Transverse colon (tissue), 4 donors: ENCODE measurements around the gene ECEL1. TPM values are rescaled to one million over a fixed set of nuclear protein-coding genes. Genes with fewer than 3 reads are reported as not detected.

Experiments
- DNase-seq: peaks from one replicate; pipeline ENCODE4 v3.0.0-alpha.2; 2019
- H3K27ac ChIP-seq, 4 donors: fragments of 200-600 bp; sonication (generic); 2 replicates each; pipeline ENCODE4 v1.5.1; 2016 to 2018; ENCODE audit warnings: inconsistent platforms in 4 of 4
- H3K27me3 ChIP-seq: fragments of 200-600 bp; sonication (generic); 2 replicates; pipeline ENCODE4 v1.5.1; 2017; ENCODE audit warnings: inconsistent platforms
- H3K36me3 ChIP-seq, 4 donors: fragments of 200-600 bp; sonication (generic); 2 replicates each; pipeline ENCODE4 v1.5.1; 2017 to 2019; ENCODE audit warnings: inconsistent platforms in 4 of 4
- H3K4me1 ChIP-seq, 4 donors: fragments of 200-600 bp; sonication (generic); 2 replicates each; pipeline ENCODE4 v1.5.1; 2017 to 2020; ENCODE audit warnings: inconsistent platforms in 4 of 4
- H3K4me3 ChIP-seq, 4 donors: fragments of 200-600 bp; sonication (generic); 1 replicate in 1 of 4; 2 replicates in 3 of 4; pipeline versions ENCODE4 v1.5.1 to v1.6.1; 2017 to 2019; ENCODE audit warnings: inconsistent platforms in 4 of 4
- H3K9me3 ChIP-seq, 2 donors: fragments of 200-600 bp; sonication (generic); 2 replicates each; pipeline ENCODE4 v1.5.1; 2017 to 2019; ENCODE audit warnings: inconsistent platforms in 2 of 2
- EP300 ChIP-seq: sonication (generic); formaldehyde crosslinking; IDR thresholded peaks from one replicate; pipeline ENCODE4 v1.6.1; 2017; ENCODE audit warnings: antibody characterized with exemption, low read depth
- POLR2A ChIP-seq: fragments of 450-650 bp; IDR thresholded peaks from one replicate; pipeline ENCODE4 v1.6.1; 2016; ENCODE audit warnings: antibody characterized with exemption, mild to moderate bottlenecking, moderate library complexity
- POLR2AphosphoS5 ChIP-seq, 3 donors: sonication (generic); formaldehyde crosslinking; IDR thresholded peaks; one replicate each; pipeline ENCODE4 v1.6.1; 2016; ENCODE audit warnings: antibody characterized with exemption in 3 of 3
- WGBS, 2 donors: methylation state at CpG; one replicate each; pipeline ENCODE4 v1.1.5; 2018; ENCODE audit warnings: low coverage in 1 of 2; 5-methylcytosine and 5-hydroxymethylcytosine counted together
- in situ Hi-C, 4 donors: fragments of 200-750 bp; cut with MboI; loops; one replicate each; pipeline versions ENCODE4 v1.15.0 to v1.15.1; 2017; ENCODE audit warnings: low sequenced_read_pairs in 3 of 4, low pct_ligation_motif_present in 1 of 4, low pct_unique_long_range_greater_than_20kb in 1 of 4
- intact Hi-C: fragments of 100-400 bp; cut with DNase I; formaldehyde crosslinking; loops from one replicate; pipeline ENCODE4 v1.15.1; 2023; ENCODE audit warnings: low total_unique reads
- total RNA-seq, 4 donors: library from RNA; depleted of rRNA; stranded (reverse); fragments of >200 nt; gene quantifications; one replicate each; pipeline ENCODE4 v1.1.0, GENCODE V29; 2016
- TF ChIP-seq, protein P1 (sequence below), 5 experiments: fragments of 200-600 bp in 3 of 5; fragments of 450-650 bp in 2 of 5; sonication (generic) in 3 of 5; IDR thresholded peaks; 1 replicate in 2 of 5; 2 replicates in 3 of 5; pipeline ENCODE4 v1.5.1; 2016 to 2017; ENCODE audit warnings: antibody characterized with exemption in 5 of 5, inconsistent platforms in 3 of 5, mild to moderate bottlenecking in 2 of 5, moderate library complexity in 1 of 5

The ECEL1 gene
- total RNA-seq, 4 donors from 2014 or later, result not detected

DNA sequence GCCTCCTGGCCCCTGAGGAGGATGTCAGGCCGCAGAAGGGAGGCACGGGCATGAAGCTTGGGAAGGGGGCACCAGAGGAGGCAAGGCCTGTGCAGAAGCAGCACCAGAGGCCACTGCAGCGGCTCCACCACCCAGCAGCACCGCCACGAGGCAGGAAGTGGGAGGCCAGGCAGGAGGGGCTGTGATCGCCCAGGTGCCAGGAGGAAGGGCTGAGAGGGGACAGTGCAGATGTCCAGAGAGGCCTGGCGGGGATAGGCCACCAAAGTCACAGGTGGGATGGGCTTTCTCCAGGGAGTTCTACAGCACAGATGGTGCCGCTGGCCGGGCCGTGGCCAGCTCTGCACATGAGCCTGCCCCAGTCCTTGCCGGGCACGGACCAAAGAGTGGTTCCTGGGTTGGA is 37.7 kb downstream of the ECEL1 start:
- DNase-seq, result no peak
- Histone ChIP-seq H3K27ac (no peak overlapping the region), H3K4me1 (no peaks in the 10 kb centered on the region), H3K9me3 (no peaks in the 10 kb centered on the region), H3K27me3 (no peaks in the 10 kb centered on the region), H3K4me3 (no peak overlapping the region), H3K36me3 (no peaks in the 10 kb centered on the region)
- TF ChIP-seq POLR2AphosphoS5 (IDR thresholded peaks at IDR 0.05) (no peak), EP300 (no peak), POLR2A (no peak)
- TF ChIP-seq, protein P1, sequence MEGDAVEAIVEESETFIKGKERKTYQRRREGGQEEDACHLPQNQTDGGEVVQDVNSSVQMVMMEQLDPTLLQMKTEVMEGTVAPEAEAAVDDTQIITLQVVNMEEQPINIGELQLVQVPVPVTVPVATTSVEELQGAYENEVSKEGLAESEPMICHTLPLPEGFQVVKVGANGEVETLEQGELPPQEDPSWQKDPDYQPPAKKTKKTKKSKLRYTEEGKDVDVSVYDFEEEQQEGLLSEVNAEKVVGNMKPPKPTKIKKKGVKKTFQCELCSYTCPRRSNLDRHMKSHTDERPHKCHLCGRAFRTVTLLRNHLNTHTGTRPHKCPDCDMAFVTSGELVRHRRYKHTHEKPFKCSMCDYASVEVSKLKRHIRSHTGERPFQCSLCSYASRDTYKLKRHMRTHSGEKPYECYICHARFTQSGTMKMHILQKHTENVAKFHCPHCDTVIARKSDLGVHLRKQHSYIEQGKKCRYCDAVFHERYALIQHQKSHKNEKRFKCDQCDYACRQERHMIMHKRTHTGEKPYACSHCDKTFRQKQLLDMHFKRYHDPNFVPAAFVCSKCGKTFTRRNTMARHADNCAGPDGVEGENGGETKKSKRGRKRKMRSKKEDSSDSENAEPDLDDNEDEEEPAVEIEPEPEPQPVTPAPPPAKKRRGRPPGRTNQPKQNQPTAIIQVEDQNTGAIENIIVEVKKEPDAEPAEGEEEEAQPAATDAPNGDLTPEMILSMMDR (IDR thresholded peaks at IDR 0.05), result no peak
- in situ Hi-C loops, result loop anchor here in 1 of 4 donors (25.0 kb wide), 1 partner anchor 538 kb away; no protein-coding TSS in a partner anchor
- WGBS, 2 donors, result 67 to 80% methylated on average over 3 to 12 of the region's 12 CpGs
- intact Hi-C loops, result no loop called here

DNA sequence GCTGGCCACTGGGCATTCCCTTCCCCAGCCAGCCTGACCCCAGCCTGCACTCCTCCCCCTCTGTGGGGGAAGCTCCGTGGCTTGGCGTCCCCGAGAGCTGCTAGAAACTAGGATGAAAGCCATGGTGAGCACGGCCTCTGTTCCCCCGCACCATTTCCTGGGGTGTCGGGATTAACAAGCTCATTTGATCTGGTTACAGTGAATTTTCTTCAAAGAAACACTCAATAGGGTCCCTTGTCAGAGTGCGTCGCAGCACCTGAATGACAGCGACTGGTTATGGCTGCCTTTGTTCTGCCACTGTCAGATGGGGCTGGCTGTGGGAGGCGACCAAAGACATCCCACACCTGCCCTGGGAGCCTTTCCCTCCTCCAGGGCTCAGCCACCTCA is 39.3 kb downstream of the ECEL1 start:
- intact Hi-C loops, result no loop called here
- in situ Hi-C loops, result loop anchor here in 1 of 4 donors (25.0 kb wide), 1 partner anchor 536 kb away; no protein-coding TSS in a partner anchor
- Histone ChIP-seq H3K36me3 (no peaks in the 10 kb centered on the region), H3K27me3 (no peaks in the 10 kb centered on the region), H3K4me3 (no peak overlapping the region), H3K27ac (no peak overlapping the region), H3K4me1 (no peaks in the 10 kb centered on the region), H3K9me3 (no peaks in the 10 kb centered on the region)
- no peak for TF ChIP-seq POLR2AphosphoS5 (IDR thresholded peaks at IDR 0.05)
- no peak for TF ChIP-seq POLR2A
- no peak for TF ChIP-seq EP300
- TF ChIP-seq, protein P1 (IDR thresholded peaks at IDR 0.05), result no peak
- no peak for DNase-seq
- 80 to 85% methylated on average over 3 to 8 of the region's 10 CpGs for WGBS, 2 donors

DNA sequence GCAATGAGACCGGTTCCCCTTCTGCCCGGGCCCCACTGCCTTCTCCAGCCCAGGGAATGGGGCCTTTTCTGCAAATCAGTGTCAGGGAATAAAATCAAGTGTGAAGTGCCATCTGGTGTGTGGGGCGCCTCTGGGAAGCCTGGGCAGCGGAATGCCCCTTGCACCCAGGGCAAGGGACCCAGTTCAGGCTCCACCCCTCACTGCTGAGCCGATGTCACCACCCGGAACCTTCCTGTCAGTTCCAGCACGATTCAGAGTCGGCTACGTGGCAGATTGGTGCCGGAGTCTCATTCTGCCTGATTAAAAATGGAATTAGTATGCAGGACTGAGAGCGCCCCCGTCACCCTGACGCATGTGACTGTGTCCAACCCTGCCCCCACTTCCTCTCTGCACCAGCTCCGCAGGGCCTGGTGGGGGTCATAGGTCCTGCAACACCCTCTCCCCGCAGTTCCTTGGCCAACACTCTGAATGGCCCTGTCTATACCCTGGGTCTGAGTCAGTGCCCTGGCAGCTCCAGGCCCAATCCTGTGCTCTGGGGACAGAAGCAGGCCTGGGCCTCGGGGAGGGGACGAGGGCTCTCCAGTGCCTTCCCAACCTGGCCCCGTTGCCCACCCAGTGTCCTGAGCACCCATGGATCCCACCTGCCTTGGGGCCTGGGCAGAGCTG is 39.9 kb downstream of the ECEL1 start:
- in situ Hi-C loops, result loop anchor here in 1 of 4 donors (25.0 kb wide), 1 partner anchor 535 kb away; no protein-coding TSS in a partner anchor
- WGBS, 2 donors, result 75% methylated on average over 18 of the region's 18 CpGs; no CpG with 5 or more reads in 1 of the 2 donors

DNA sequence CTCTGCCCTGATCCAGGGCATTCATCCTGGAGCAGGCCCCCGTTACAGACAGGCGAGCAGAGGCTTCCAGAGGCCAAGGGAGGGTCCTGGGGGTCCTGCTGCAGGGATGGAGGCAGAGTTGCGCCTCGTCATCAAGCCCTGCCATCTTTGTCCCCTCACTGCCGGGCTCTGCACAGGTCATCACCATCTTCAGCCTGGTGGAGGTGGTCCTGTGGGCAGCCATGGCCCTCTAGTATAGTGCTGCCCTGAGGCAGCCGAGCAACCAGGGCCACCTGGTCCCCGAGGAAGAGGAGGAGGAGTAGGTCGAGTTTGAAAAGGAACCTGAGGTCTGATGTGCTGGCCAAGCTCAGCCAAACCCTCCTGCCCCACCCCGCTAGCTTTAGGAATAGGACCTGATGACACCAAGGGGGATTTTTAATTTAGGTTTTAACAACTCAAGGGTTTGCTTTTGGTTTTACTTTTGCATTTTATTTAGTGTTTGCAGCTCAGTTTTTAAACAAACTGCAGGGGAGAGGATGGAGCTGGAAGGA is 40.5 kb downstream of the ECEL1 start:
- intact Hi-C loops, result no loop called here

More for the DNA sequence above, 39.9 kb downstream of the ECEL1 start:
- no peaks in the 10 kb centered on the region for H3K9me3 ChIP-seq
- TF ChIP-seq, protein P1 (IDR thresholded peaks at IDR 0.05), result no peak
- TF ChIP-seq POLR2A, result no peak
- no peak for TF ChIP-seq EP300
- no peak for TF ChIP-seq POLR2AphosphoS5 (IDR thresholded peaks at IDR 0.05)
- intact Hi-C loops, result no loop called here
- H3K36me3 ChIP-seq, result no peaks in the 10 kb centered on the region
- DNase-seq, result no peak
- no peaks in the 10 kb centered on the region for H3K27me3 ChIP-seq
- H3K4me1 ChIP-seq, result no peaks in the 10 kb centered on the region
- no peak overlapping the region for H3K27ac ChIP-seq
- H3K4me3 ChIP-seq, result no peak overlapping the region

More for the DNA sequence above, 40.5 kb downstream of the ECEL1 start:
- 74% methylated on average over 9 of the region's 9 CpGs; no CpG with 5 or more reads in 1 of the 2 donors for WGBS, 2 donors
- no peaks in the 10 kb centered on the region for H3K9me3 ChIP-seq
- in situ Hi-C loops, result loop anchor here in 1 of 4 donors (25.0 kb wide), 1 partner anchor 535 kb away; no protein-coding TSS in a partner anchor
- no peak overlapping the region for H3K27ac ChIP-seq
- no peaks in the 10 kb centered on the region for H3K4me1 ChIP-seq
- DNase-seq, result no peak
- H3K27me3 ChIP-seq, result no peaks in the 10 kb centered on the region
- no peaks in the 10 kb centered on the region for H3K36me3 ChIP-seq
- H3K4me3 ChIP-seq, result no peak overlapping the region
- TF ChIP-seq, protein P1 (IDR thresholded peaks at IDR 0.05), result no peak
- TF ChIP-seq POLR2AphosphoS5 (IDR thresholded peaks at IDR 0.05), result no peak
- TF ChIP-seq EP300, result no peak
- TF ChIP-seq POLR2A, result no peak
